PC-3 (cell line): ENCODE measurements around the gene GPS2. TPM values are rescaled to one million over a fixed set of nuclear protein-coding genes. Genes with fewer than 3 reads are reported as not detected.

Source experiments
- ATAC-seq: fragments of 200-7000 bp; cut with Tn5 transposase; 2 replicates; pipeline ENCODE4 v1.9.1; 2020; ENCODE audit warnings: mild to moderate bottlenecking, moderate library complexity
- BruUV-seq: library from RNA; stranded (reverse); fragments of 400-500 nt; replicated peaks from 2 replicates; lab custom pipeline; 2021; lab: Mats Ljungman, UMichigan
- CTCF ChIA-PET: fragments of 300-600 bp; sonication (Branson Sonifier 250); formaldehyde crosslinking; loops from one replicate; lab custom pipeline; 2022; ENCODE audit warnings: antibody characterized with exemption; lab: Charles Lee
- POLR2A ChIA-PET: fragments of 300-600 bp; sonication (Branson Sonifier 250); formaldehyde crosslinking; loops from one replicate; lab custom pipeline; 2022; ENCODE audit warnings: antibody characterized with exemption; ENCODE audit not compliant: unreplicated experiment; lab: Charles Lee
- DNase-seq: peaks from one replicate; pipeline ENCODE4 v3.0.0-alpha.2; 2015
- H2AFZ ChIP-seq: fragments of 300-600 bp; sonication (generic); 2 replicates; pipeline ENCODE4 v1.6.0; 2016; ENCODE audit warnings: antibody characterized with exemption, low read length
- H3F3A ChIP-seq: fragments of 300-600 bp; sonication (generic); one replicate; pipeline ENCODE4 v1.6.0; 2017; ENCODE audit warnings: antibody characterized with exemption, low read length, control low read depth, mild to moderate bottlenecking; ENCODE audit not compliant: unreplicated experiment
- H3K27ac ChIP-seq: fragments of 300-600 bp; sonication (generic); 2 replicates; pipeline ENCODE4 v1.5.1; 2016; ENCODE audit warnings: mild to moderate bottlenecking, low read length
- H3K27me3 ChIP-seq: fragments of 300-600 bp; sonication (generic); 2 replicates; pipeline ENCODE4 v1.6.1; 2016; ENCODE audit warnings: low read length, mixed read lengths
- H3K36me3 ChIP-seq: fragments of 300-600 bp; sonication (generic); 2 replicates; pipeline ENCODE4 v1.6.1; 2016; ENCODE audit warnings: low read depth, mixed run types, low read length, mixed read lengths
- H3K4me1 ChIP-seq: fragments of 300-600 bp; sonication (generic); 2 replicates; pipeline ENCODE4 v1.5.1; 2016; ENCODE audit warnings: low read length; ENCODE audit not compliant: insufficient read depth
- H3K4me2 ChIP-seq: fragments of 300-600 bp; sonication (generic); 2 replicates; pipeline ENCODE4 v1.6.0; 2016; ENCODE audit warnings: low read length
- H3K4me3 ChIP-seq: fragments of 300-600 bp; sonication (generic); 2 replicates; pipeline ENCODE4 v1.5.1; 2016; ENCODE audit warnings: mild to moderate bottlenecking, low read length, mixed read lengths
- H3K79me2 ChIP-seq: fragments of 300-600 bp; sonication (generic); 2 replicates; pipeline ENCODE4 v1.6.1; 2017; ENCODE audit warnings: low read length, mixed read lengths
- H3K9ac ChIP-seq: fragments of 300-600 bp; sonication (generic); 2 replicates; pipeline ENCODE4 v1.6.0; 2016; ENCODE audit warnings: mild to moderate bottlenecking, low read length
- H3K9me2 ChIP-seq: fragments of 300-600 bp; sonication (generic); replicated peaks from 2 replicates; pipeline ENCODE4 v1.6.1; 2016; ENCODE audit warnings: mixed run types, low read length, mixed read lengths
- H3K9me3 ChIP-seq: fragments of 300-600 bp; sonication (generic); 2 replicates; pipeline ENCODE4 v1.6.1; 2016; ENCODE audit warnings: low read length, mixed read lengths
- H4K20me1 ChIP-seq: fragments of 300-600 bp; sonication (generic); 2 replicates; pipeline ENCODE4 v1.6.1; 2016; ENCODE audit warnings: low read length, mixed read lengths
- CTCF ChIP-seq: fragments of 300-600 bp; sonication (generic); conservative IDR thresholded peaks from 2 replicates; pipeline ENCODE4 v1.5.1; 2017; ENCODE audit warnings: antibody characterized with exemption, low read depth, mild to moderate bottlenecking, low read length
- EZH2 ChIP-seq: fragments of 300-600 bp; sonication (generic); IDR thresholded peaks from one replicate; pipeline ENCODE4 v1.6.1; 2017; ENCODE audit warnings: antibody characterized with exemption, mild to moderate bottlenecking, low read length; ENCODE audit not compliant: unreplicated experiment
- EZH2phosphoT487 ChIP-seq: fragments of 300-600 bp; sonication (generic); IDR thresholded peaks from 2 replicates; pipeline ENCODE4 v1.6.1; 2018; ENCODE audit warnings: mild to moderate bottlenecking, antibody characterized with exemption, low read length, borderline replicate concordance
- intact Hi-C: fragments of 100-400 bp; cut with micrococcal nuclease; formaldehyde crosslinking; loops from 2 replicates; pipeline ENCODE4 v1.9.0; 2023
- total RNA-seq: library from RNA; depleted of rRNA; stranded (reverse); fragments of >200 nt; gene quantifications from 2 replicates; pipeline ENCODE4 v1.2.3, GENCODE V29; 2014

GPS2 gene
- total RNA-seq, 1 experiment from 2014 or later, result 30.8 TPM

GRCh38 chr17:7347630-7348477 lies 32.7 kb upstream of the GPS2 start:
- no peak overlapping the region for H3K4me3 ChIP-seq
- H3K4me2 ChIP-seq, result no peak overlapping the region
- TF ChIP-seq CTCF, result no peak
- no peak for TF ChIP-seq EZH2phosphoT487
- TF ChIP-seq EZH2, result no peak
- H4K20me1 ChIP-seq, result no peaks in the 10 kb centered on the region
- peaks cover 17% of the 10 kb centered on the region for H3K79me2 ChIP-seq
- H3F3A ChIP-seq, result no peaks in the 10 kb centered on the region
- no peaks in the 10 kb centered on the region for H3K9me3 ChIP-seq
- H2AFZ ChIP-seq, result no peak overlapping the region
- no peak overlapping the region for H3K27ac ChIP-seq
- ATAC-seq (no peak), DNase-seq (no peak)
- H3K9ac ChIP-seq, result no peak overlapping the region
- H3K27me3 ChIP-seq, result no peaks in the 10 kb centered on the region
- ChIA-PET POLR2A (no interaction called here), CTCF (no interaction called here)
- no peaks in the 10 kb centered on the region for H3K36me3 ChIP-seq
- intact Hi-C loops, result loop anchor here (5.0 kb wide), 1 partner anchor 301 kb away; no protein-coding TSS in a partner anchor
- H3K9me2 ChIP-seq, result no peaks in the 10 kb centered on the region
- peaks cover 8% of the 10 kb centered on the region for H3K4me1 ChIP-seq
- BruUV-seq, result no TSS peak

- POLR2A ChIA-PET, result no interaction called here
- no peak overlapping the region for H3K9ac ChIP-seq
- intact Hi-C loops, result loop anchor here (5.0 kb wide), 1 partner anchor 300 kb away; no protein-coding TSS in a partner anchor
Measured at GRCh38 chr17:7346761-7347614, 31.8 kb upstream of the GPS2 start.

GRCh38 chr17:7343250-7343649 lies 28.1 kb upstream of the GPS2 start:
- DNase-seq, result no peak
- Histone ChIP-seq H3K9me2 (no peaks in the 10 kb centered on the region), H3K27ac (no peak overlapping the region), H3K4me3 (no peak overlapping the region), H3K36me3 (no peaks in the 10 kb centered on the region), H3K79me2 (no peaks in the 10 kb centered on the region), H3K4me1 (no peaks in the 10 kb centered on the region), H4K20me1 (no peaks in the 10 kb centered on the region), H3K9ac (no peak overlapping the region), H3K27me3 (no peaks in the 10 kb centered on the region), H3F3A (no peaks in the 10 kb centered on the region), H2AFZ (no peak overlapping the region), H3K9me3 (no peaks in the 10 kb centered on the region), H3K4me2 (no peak overlapping the region)
- POLR2A ChIA-PET, result no interaction called here
- CTCF ChIA-PET, result interaction anchor here (0.6 kb wide), 1 partner anchor 180 kb away, joined by 4 read pairs; no protein-coding TSS in a partner anchor
- no peak for ATAC-seq
- no TSS peak for BruUV-seq
- TF ChIP-seq EZH2phosphoT487, result no peak
- TF ChIP-seq CTCF, result no peak
- TF ChIP-seq EZH2, result no peak
- intact Hi-C loops, result no loop called here

More at GRCh38 chr17:7346761-7347614, 31.8 kb upstream of the GPS2 start:
- Histone ChIP-seq H3K4me3 (no peak overlapping the region), H3K79me2 (peaks cover 9% of the 10 kb centered on the region; the same call in 1 of the 2 replicates), H3F3A (no peaks in the 10 kb centered on the region), H3K27me3 (no peaks in the 10 kb centered on the region), H4K20me1 (no peaks in the 10 kb centered on the region), H2AFZ (no peak overlapping the region), H3K9me3 (no peaks in the 10 kb centered on the region), H3K4me2 (no peak overlapping the region), H3K27ac (no peak overlapping the region), H3K9me2 (no peaks in the 10 kb centered on the region), H3K4me1 (peaks cover 4% of the 10 kb centered on the region), H3K36me3 (no peaks in the 10 kb centered on the region)
- DNase-seq (no peak), ATAC-seq (no peak)
- CTCF ChIA-PET, result no interaction called here
- BruUV-seq, result no TSS peak
- no peak for TF ChIP-seq EZH2
